Bone marrow (tissue), 2 donors: ENCODE results near the gene GRAMD2B.

Source experiments
- DNase-seq, 2 donors: peaks; one replicate each; lab custom pipeline; 2025; lab: John Stamatoyannopoulos, UW

Gene GRAMD2B

GRCh38 chr5:126480824-126481223 lies 57.6 kb downstream of the GRAMD2B start:
- DNase-seq, result no peak

GRCh38 chr5:126481243-126481642 lies 58.0 kb downstream of the GRAMD2B start:
- no peak for DNase-seq

DNA sequence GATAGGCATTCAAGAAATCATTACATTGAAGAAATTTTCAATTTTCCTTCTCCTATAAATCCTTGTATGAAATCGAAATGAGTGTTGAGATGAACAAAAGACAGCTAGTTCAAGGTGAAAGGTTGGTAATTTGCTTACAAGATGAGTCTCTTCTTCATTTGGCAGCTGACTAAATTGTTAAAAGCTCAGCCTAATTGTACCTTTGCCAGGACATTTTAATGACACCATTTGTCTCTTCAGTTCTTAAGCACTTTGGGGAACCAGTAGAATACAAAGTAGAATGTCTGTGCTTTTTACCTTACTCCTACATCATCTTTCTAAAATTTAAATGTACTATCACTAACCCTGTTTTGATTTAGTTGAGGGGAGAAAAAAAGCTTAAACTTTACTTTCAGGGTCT lies 59.4 kb downstream of the GRAMD2B start:
- DNase-seq, result no peak

GRCh38 chr5:126483156-126483555 lies 59.9 kb downstream of the GRAMD2B start:
- no peak for DNase-seq

- no peak for DNase-seq
These were observed 61.0 kb downstream of the GRAMD2B start for GRCh38 chr5:126484253-126484652.

DNA sequence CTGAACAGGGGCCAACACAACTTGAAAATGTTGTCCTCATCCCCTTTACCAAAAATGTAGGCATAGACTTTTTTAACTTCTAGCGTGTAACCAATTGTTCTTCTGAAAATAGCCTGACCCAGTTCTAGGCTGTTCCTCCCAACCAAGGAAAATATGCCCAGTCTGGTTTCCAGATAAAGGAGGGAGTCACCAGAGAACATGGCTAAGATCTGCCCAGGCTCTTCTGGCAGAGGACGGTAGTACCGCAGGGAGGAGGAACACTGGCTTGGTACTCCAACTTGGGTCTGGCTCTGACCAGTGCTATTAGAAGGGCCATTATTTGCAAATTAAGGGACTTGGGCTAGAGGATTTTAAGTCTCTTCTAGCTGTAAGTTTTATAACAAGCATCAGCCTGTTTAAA lies 63.1 kb downstream of the GRAMD2B start:
- DNase-seq, result no peak

DNA sequence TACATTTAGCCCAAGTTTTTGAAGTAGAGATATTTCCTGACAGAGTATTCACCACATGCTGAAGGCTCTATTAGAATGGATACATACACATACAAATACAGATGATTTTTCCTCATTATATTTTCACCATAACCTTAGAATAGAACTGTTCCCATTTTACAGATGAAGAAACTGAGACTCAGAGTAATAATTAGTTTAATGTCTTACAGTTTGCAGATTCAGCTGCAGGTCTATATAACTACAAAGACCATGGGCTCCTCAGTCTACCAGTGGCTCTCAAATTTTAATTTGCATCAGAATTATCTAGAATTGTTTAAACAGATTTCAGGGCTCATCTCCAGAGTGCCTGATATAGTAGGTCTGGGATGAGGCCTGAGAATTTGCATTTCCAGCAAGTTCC lies 64.4 kb downstream of the GRAMD2B start:
- no peak for DNase-seq

DNA sequence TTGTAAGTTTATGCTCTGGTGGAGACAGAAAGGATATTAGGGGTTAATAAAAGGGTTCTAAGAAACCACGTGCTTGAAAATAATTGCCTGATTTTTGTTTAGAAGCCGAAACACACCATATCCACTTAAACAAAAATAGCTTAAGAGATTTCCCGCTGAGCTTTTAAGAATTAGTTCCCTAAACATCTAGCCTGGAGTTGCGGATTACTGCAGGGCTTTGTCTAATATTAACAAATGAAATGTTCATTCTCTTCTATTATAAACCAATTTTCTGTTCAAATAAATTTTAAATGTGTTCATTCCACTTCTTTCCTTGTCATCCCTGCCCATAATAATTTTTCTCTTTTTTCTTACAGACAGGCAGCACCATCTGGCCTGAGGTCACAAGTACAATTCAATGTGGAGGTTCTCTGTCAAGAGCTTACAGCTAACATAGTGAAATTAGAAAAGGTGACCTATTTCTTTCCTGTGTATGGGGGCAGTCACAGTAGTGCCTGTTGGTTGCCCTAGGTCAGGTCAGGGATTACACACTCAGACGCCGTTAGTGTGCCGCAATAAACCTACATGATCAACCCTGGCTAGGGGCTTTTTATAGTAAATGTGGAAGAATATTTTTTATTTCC lies 65.3 kb downstream of the GRAMD2B start:
- DNase-seq, result no peak

- no peak for DNase-seq
These were observed 67.1 kb downstream of the GRAMD2B start for GRCh38 chr5:126490167-126490940.

DNA sequence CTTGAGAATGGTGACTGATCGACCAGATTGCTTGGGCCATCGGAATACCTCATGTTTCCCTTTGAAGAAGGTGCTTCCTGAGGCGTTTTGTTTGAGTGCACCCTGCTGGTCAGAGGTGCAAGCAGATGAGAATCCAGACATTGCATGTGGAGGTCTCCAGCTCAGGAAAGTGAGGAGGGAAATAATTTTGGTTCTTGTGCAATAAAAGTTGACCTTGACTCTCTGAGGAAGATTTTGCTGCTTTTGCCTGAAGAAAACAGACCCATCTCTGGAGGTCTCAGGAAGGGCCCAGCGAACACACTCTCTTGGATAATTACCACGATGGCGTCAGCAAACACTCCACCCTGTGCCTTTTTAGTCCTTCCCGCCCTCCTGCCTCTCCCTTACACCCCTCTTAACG lies 69.7 kb downstream of the GRAMD2B start:
- DNase-seq, result no peak

DNA sequence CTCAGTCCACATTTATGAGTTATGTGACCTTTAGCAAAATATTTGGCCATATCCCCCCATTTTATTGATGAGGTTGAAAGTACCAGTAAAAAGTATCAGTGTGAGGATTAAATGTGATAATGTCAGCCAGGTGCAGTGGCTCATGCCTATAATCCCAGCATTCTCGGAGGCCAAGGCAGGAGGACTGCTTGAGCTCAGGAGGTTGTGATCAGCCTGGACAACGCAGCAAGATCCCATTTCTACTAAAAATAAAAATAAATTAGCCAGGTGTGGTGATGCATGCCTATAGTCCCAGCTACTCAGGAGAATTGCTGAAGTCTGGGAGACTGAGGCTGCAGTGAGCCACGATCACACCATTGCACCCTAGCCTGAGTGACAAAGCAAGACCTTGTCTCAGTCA lies 71.2 kb downstream of the GRAMD2B start:
- DNase-seq, result no peak

DNA sequence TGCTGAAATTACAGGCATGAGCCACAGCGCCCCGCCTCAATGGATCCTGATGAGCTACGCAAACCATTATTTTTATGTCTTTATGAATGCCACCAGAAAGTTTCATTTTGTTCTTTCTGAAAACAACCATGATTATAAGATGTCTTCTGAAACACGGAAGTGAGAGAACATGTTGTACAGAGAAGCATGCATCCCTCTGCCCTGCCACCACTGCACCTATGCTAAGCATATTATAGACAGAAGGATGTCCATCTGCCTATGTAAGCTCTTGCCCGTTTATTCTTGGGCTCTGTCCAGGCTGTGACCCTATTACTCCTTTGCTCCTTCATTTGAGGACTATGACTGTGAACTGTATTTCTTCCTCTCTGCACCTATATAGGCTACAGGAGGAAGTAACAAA lies 74.3 kb downstream of the GRAMD2B start:
- no peak for DNase-seq

GRCh38 chr5:126499278-126499677 lies 76.1 kb downstream of the GRAMD2B start:
- no peak for DNase-seq

DNA sequence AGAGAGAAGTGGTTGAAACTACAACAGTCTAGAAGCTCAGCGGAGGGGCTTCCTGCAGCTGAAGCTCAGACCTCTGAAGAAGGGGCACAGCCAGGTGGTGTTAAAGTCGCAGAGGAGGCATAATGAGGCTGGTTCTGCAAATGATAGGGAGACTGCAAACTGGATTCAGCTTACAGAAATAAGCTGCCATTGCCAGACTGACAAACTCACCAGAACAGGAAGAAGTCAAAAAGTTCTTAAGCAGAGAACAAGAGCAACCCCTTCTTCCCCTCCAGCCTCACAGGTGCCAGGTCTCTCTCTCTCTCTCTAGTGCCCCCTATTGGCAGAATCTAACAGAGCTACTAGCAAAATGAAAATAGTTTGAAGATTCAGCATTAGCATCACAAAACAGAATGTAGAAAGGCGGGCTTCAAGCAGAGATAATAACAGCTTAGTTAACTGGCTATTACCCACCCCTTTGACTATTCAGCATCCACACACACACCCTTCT lies 76.7 kb downstream of the GRAMD2B start:
- no peak for DNase-seq

GRCh38 chr5:126501448-126501847 lies 78.2 kb downstream of the GRAMD2B start:
- DNase-seq, result no peak

GRCh38 chr5:126503602-126504104 lies 80.4 kb downstream of the GRAMD2B start:
- no peak for DNase-seq

DNA sequence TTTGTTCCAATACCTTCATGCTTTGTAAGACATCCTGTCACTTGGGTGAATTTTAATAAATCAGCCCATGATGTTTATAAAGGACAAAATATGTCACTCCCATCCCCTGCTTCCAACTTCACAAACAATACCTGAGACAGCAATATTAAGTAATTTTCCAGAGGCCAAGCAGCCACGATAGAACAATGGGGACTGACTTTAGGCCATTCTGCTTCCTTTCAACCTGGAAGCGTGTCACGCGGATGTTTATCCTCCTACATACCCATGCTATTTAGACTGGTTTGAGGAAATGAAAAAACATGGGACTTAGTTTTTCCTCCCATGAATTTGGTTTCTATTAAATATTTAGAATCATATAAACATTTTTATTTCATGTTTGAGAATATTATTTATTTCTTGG lies 82.9 kb downstream of the GRAMD2B start:
- no peak for DNase-seq

- DNase-seq, result no peak
These were observed 85.2 kb downstream of the GRAMD2B start for GRCh38 chr5:126508251-126508961.

DNA sequence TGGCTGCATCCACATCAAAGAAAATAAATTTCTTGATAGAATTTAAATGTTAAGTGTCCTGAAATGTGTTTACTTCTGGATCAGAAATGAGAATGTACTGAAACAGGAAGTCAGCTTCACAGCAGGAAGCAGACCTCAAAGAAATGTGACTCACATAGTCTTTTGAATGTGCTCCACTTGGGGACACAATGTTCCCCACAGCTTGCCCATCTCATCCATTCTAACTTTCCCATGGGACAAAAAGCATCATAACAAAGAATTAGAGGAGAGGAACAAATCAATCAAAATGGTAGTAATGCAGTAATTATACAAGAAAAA lies 85.7 kb downstream of the GRAMD2B start:
- DNase-seq, result no peak

DNA sequence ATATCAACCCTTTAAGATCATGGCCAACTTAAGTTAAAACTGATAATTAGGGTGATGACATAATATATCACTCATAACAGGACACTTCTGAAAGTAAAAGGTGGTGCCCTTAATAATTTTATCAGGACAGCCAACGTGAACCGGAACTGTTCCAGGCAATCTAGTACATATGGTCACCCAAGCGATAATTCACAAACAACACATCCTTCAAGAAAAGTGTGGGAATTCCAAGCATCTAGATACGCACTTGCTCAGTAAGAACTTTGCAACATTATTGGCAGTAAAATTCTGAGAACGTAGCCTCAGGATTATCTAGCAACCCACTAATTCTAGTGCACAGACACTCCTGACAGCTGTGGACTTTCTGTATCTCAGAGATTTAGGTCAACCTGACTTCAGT lies 86.1 kb downstream of the GRAMD2B start:
- no peak for DNase-seq

- DNase-seq, result no peak
These were observed 88.8 kb downstream of the GRAMD2B start for GRCh38 chr5:126511961-126512360.

DNA sequence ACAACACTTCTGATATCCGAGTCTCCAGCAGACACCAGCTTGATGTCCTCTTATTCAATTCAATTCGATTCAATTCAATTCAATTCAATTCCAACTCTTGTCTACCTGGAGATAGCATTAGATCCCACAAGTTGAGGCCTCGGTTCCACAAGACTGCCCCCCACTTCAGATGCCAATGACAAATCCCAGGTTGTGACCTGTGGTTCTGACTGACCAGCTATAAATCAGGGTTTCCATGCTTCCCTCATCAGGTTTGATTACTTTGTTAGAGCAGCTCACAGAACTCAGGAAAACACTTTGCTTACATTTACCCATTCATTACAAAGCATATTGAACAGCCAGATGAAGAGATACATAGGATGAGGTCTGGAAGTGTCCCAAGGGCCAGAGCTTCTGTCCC lies 89.2 kb downstream of the GRAMD2B start:
- no peak for DNase-seq

GRCh38 chr5:126513302-126513701 lies 90.1 kb downstream of the GRAMD2B start:
- DNase-seq, result no peak
